Nephron progenitor cell (in vitro differentiated cells): ENCODE data around the gene CHMP4B.

Experiments
- DNase-seq: peaks from one replicate; pipeline ENCODE4 v3.0.0; 2021
- H3K27ac Mint-ChIP-seq: 2 replicates; pipeline ENCODE4 v1.8.0; 2021; ENCODE audit warnings: mild to moderate bottlenecking, moderate library complexity, mixed read lengths
- H3K27me3 Mint-ChIP-seq: 2 replicates; pipeline ENCODE4 v1.8.0; 2021; ENCODE audit warnings: mild to moderate bottlenecking, low read depth, mixed read lengths; ENCODE audit not compliant: poor library complexity
- H3K36me3 Mint-ChIP-seq: 2 replicates; pipeline ENCODE4 v1.8.0; 2021; ENCODE audit warnings: low read depth, mixed read lengths
- H3K4me1 Mint-ChIP-seq: 2 replicates; pipeline ENCODE4 v1.8.0; 2021; ENCODE audit warnings: mixed read lengths
- H3K4me3 Mint-ChIP-seq: 2 replicates; pipeline ENCODE4 v1.8.0; 2021; ENCODE audit warnings: mild to moderate bottlenecking, moderate library complexity, mixed read lengths
- H3K9me3 Mint-ChIP-seq: 2 replicates; pipeline ENCODE4 v1.8.0; 2021; ENCODE audit warnings: mild to moderate bottlenecking, moderate library complexity, mixed read lengths
- TF ChIP-seq, protein P1 (sequence below): fragments of 200-600 bp; sonication (generic); IDR thresholded peaks from 2 replicates; pipeline ENCODE4 v1.5.0; 2021; ENCODE audit warnings: antibody characterized with exemption

The CHMP4B gene

DNA sequence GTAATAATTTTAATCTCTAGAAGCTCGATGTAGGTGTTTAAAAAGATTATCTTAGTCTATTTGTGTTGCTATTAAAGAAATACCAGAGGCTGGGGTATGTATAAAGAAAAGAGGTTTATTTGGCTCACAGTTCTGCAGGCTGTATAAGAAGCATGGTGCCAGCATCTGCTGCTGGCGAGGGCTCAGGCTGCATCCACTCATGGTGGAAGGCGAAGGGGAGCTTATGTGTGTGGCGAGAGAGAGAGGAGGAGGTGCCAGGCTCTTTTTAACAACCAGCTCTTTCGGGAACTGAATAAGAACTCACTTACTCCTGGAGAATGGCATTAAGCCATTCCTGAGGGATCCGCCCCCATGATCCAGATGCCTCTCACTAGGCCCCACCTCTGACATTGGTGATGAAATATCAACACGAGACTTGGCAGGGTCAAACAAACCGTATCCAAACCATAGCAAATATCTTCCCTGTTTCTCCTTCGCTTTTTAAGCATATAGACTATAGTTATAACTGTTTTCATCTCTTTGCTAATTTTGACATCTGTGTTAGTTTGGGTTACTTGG lies 24.5 kb downstream of the CHMP4B start:
- Mint-ChIP-seq H3K9me3 (peaks cover 11% of the 10 kb centered on the region), H3K36me3 (peaks cover 51% of the 10 kb centered on the region), H3K4me1 (peaks cover 51% of the 10 kb centered on the region), H3K4me3 (no peak overlapping the region), H3K27ac (no peak overlapping the region), H3K27me3 (no peaks in the 10 kb centered on the region)
- DNase-seq = no peak
- TF ChIP-seq, protein P1, sequence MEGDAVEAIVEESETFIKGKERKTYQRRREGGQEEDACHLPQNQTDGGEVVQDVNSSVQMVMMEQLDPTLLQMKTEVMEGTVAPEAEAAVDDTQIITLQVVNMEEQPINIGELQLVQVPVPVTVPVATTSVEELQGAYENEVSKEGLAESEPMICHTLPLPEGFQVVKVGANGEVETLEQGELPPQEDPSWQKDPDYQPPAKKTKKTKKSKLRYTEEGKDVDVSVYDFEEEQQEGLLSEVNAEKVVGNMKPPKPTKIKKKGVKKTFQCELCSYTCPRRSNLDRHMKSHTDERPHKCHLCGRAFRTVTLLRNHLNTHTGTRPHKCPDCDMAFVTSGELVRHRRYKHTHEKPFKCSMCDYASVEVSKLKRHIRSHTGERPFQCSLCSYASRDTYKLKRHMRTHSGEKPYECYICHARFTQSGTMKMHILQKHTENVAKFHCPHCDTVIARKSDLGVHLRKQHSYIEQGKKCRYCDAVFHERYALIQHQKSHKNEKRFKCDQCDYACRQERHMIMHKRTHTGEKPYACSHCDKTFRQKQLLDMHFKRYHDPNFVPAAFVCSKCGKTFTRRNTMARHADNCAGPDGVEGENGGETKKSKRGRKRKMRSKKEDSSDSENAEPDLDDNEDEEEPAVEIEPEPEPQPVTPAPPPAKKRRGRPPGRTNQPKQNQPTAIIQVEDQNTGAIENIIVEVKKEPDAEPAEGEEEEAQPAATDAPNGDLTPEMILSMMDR = no peak

DNA sequence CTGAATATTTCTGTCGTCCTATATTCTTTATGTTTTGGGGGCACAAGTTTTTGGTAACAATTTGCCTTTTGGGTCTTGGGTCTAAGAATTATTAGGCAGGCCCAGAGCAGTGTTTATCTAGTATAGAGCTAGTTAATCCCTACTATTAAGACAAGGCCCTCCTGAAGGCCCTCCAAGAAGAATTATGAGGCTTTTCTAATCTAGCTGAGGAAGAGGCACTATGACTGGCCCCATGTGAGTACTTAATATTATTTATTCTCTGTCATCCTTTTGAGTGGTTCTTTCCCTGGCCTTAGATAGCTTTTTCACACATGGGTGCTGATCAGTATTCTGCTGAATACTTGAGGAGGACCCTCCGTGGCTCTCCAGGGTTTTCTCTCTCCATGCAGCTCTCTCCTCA lies 25.1 kb downstream of the CHMP4B start:
- H3K9me3 Mint-ChIP-seq = peaks cover 11% of the 10 kb centered on the region
- peaks cover 51% of the 10 kb centered on the region for H3K36me3 Mint-ChIP-seq
- no peaks in the 10 kb centered on the region for H3K27me3 Mint-ChIP-seq
- H3K4me3 Mint-ChIP-seq = no peak overlapping the region
- peak overlapping the region; percentile 90 for H3K27ac Mint-ChIP-seq
- peaks cover 56% of the 10 kb centered on the region for H3K4me1 Mint-ChIP-seq
- TF ChIP-seq, protein P1 = no peak
- DNase-seq = no peak

DNA sequence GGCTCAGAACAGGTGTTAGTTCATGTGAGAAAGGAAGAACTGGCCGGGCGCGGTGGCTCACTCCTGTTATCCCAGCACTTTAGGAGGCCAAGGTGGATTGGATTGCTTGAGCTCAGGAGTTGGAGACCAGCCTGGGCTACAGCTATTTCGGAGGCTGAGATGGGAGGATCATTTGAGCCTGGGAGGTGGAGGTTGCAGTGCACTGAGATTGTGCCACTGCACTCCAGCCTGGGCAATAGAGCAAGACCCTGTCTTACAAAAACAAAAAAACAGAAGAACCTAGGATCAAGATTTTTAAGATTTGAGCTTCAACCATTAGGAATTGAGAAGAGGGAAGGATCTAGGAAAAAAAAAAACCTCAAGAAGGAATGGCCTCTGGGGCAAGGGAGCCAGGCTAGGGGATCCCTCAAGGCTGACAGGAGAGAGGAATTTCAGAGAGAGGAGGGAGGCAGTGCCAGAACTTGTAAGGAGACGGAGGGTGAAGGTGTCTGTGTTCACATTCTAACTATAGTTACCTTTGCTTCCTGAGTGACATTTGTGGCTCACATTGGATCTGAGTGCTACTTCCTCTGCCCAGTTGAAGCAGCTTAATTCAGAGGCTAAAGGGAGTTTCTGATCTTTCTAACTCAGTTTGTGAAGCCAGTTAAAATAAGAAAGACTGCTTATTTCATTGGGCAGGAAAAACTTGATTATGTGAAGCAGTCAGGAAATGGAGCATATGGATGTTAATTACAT lies 26.1 kb downstream of the CHMP4B start:
- Mint-ChIP-seq H3K27me3 (no peaks in the 10 kb centered on the region), H3K36me3 (peaks cover 42% of the 10 kb centered on the region), H3K4me1 (peaks cover 56% of the 10 kb centered on the region), H3K27ac (peak overlapping the region; percentile 15), H3K4me3 (no peak overlapping the region), H3K9me3 (peaks cover 11% of the 10 kb centered on the region)
- TF ChIP-seq, protein P1 = no peak
- no peak for DNase-seq

DNA sequence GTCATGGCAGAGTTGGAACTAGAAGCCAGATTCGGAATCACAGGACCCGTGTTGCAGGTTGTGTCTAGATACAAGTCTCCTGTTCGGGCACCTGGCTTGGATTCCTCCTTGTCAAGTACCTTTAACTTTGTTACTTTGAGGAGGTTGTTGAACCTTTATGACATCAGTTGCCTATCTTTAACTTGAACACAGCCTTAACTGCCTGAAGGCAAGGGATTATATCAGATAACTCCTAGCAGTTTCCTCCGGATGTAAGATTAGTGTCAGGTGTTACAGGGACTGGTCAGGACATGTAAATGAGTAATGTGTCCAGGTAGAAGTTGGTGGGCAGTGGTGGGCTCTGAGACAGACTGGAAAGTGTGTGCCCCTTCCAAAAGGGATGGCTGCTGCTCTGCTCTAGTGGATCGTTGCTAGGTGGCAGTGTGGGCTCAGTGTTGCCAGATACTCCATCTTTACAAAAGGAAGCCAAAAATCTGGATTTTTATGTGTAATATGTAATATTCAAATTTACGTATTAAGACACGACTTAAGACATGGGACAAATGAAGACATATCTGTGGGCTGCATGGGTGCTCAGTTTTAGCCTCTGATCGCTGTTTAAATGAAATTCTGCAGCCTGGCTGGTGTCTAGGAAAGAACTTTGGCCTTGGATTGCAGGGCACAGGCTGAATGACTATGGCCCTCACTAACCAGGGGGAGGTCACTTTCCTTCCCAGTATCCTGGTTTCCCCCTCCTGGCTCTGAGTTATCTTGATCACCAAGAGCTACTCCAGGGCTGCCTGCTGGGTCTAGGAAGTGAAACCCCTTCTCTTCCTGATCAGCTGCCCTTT lies 27.1 kb downstream of the CHMP4B start:
- Mint-ChIP-seq H3K27me3 (no peaks in the 10 kb centered on the region), H3K9me3 (peaks cover 11% of the 10 kb centered on the region), H3K4me3 (no peak overlapping the region), H3K4me1 (peaks cover 60% of the 10 kb centered on the region), H3K36me3 (peaks cover 37% of the 10 kb centered on the region), H3K27ac (no peak overlapping the region)
- TF ChIP-seq, protein P1 = no peak
- no peak for DNase-seq

DNA sequence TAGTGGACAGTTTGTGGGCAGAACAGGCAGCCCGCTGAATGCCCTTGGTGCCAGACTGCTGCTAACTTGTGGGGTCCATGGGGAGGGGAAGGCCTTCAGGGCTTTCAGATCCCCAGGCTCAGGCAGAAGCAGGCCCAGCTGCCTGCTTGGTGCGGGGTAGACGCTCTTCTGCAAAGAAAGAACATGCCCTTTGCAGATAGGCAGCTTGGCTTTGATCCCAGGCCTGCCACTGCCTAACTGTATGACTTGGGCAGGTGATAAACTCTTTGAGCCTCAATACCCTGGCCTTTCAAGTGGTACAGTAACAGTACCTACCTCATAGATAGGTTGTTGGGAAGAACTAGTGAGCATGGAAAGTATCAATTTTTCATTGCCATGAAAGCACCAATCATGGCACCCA lies 28.4 kb downstream of the CHMP4B start:
- H3K27ac Mint-ChIP-seq = no peak overlapping the region
- H3K36me3 Mint-ChIP-seq = peaks cover 30% of the 10 kb centered on the region
- peaks cover 11% of the 10 kb centered on the region for H3K9me3 Mint-ChIP-seq
- DNase-seq = no peak
- H3K4me1 Mint-ChIP-seq = peaks cover 66% of the 10 kb centered on the region
- no peak overlapping the region for H3K4me3 Mint-ChIP-seq
- TF ChIP-seq, protein P1 = no peak
- no peaks in the 10 kb centered on the region for H3K27me3 Mint-ChIP-seq
